Measurements from ENCODE around the gene MLXIPL.
"Not testable (repeated sequence)": the region's sequence is repeated elsewhere in the genome, so short reads cannot be mapped to it uniquely, and the experiment has no call there.

Gene MLXIPL

GRCh38 chr7:73611017-73611555, 13.2 kb downstream of the MLXIPL start:
- no peak for ATAC-seq
- TF ChIP-seq ESRRG (CRISPR knock-in tag; IDR thresholded peaks at IDR 0.05) (no peak), ZNF565 (CRISPR knock-in tag; conservative IDR thresholded peaks at IDR 0.05; ENCODE audit: low read depth) (no peak), ZNF70 (CRISPR knock-in tag; IDR thresholded peaks at IDR 0.05) (no peak), ZNF8 (CRISPR knock-in tag; IDR thresholded peaks at IDR 0.05) (no peak), CREB5 (CRISPR knock-in tag; IDR thresholded peaks at IDR 0.05; ENCODE audit: low read depth) (no peak), CSDC2 (CRISPR knock-in tag; IDR thresholded peaks at IDR 0.05) (no peak), ARNTL (CRISPR knock-in tag; IDR thresholded peaks at IDR 0.05; ENCODE audit: borderline replicate concordance, low read depth) (no peak), SNAI2 (CRISPR knock-in tag; IDR thresholded peaks at IDR 0.05) (no peak), ISL1 (CRISPR knock-in tag; IDR thresholded peaks at IDR 0.05) (no peak), PATZ1 (CRISPR knock-in tag; IDR thresholded peaks at IDR 0.05; ENCODE audit: borderline replicate concordance) (no peak), POU6F1 (CRISPR knock-in tag; IDR thresholded peaks at IDR 0.05; ENCODE audit: borderline replicate concordance, low read depth) (no peak), TSHZ2 (CRISPR knock-in tag; IDR thresholded peaks at IDR 0.05) (no peak), TCF4 (CRISPR knock-in tag; IDR thresholded peaks at IDR 0.05; ENCODE audit: borderline replicate concordance) (no peak), PPARA (CRISPR knock-in tag; IDR thresholded peaks at IDR 0.05; ENCODE audit: borderline replicate concordance) (no peak)

GRCh38 chr7:73610105-73610504, 14.2 kb downstream of the MLXIPL start:
- no peak for ATAC-seq
- TF ChIP-seq POU6F1 (CRISPR knock-in tag; IDR thresholded peaks at IDR 0.05; ENCODE audit: borderline replicate concordance, low read depth) (no peak), ZFP30 (CRISPR knock-in tag; IDR thresholded peaks at IDR 0.05) (no peak), ARNTL (CRISPR knock-in tag; IDR thresholded peaks at IDR 0.05; ENCODE audit: borderline replicate concordance, low read depth) (no peak), ZNF8 (CRISPR knock-in tag; IDR thresholded peaks at IDR 0.05) (no peak), CSDC2 (CRISPR knock-in tag; IDR thresholded peaks at IDR 0.05) (no peak), ESRRG (CRISPR knock-in tag; IDR thresholded peaks at IDR 0.05) (no peak)

GRCh38 chr7:73607692-73607983, 16.7 kb downstream of the MLXIPL start:
- not testable (repeated sequence) for ATAC-seq

- ATAC-seq: peak; percentile 88
- TF ChIP-seq ZNF565 (CRISPR knock-in tag; conservative IDR thresholded peaks at IDR 0.05; ENCODE audit: low read depth) (no peak), ESRRG (CRISPR knock-in tag; IDR thresholded peaks at IDR 0.05) (no peak), CREB5 (CRISPR knock-in tag; IDR thresholded peaks at IDR 0.05; ENCODE audit: low read depth) (no peak), PPARA (CRISPR knock-in tag; IDR thresholded peaks at IDR 0.05; ENCODE audit: borderline replicate concordance) (no peak), TSHZ2 (CRISPR knock-in tag; IDR thresholded peaks at IDR 0.05) (no peak)
Observed at GRCh38 chr7:73606801-73607691, 17.3 kb downstream of the MLXIPL start.
